NCI-H82 treated with DMSO at 0.1 percent for 48 hours (cell line): ENCODE measurements around the gene VPS8.

ENCODE experiments used
- DNase-seq: peaks from one replicate; lab custom pipeline; 2025; ENCODE audit not compliant: unreplicated experiment; lab: John Stamatoyannopoulos, UW

VPS8 gene

GRCh38 chr3:184808021-184808420, 3.9 kb upstream of the VPS8 start:
- DNase-seq: no peak

GRCh38 chr3:184810146-184810545, 1.8 kb upstream of the VPS8 start:
- DNase-seq: no peak

GRCh38 chr3:184811034-184811433, 932 bp upstream of the VPS8 start:
- no peak for DNase-seq

GRCh38 chr3:184811663-184811998, 335 bp upstream of the VPS8 start:
- DNase-seq: no peak

- no peak for DNase-seq
Observed at GRCh38 chr3:184812662-184813042, 686 bp downstream of the VPS8 start.

GRCh38 chr3:184813357-184813756, 1.4 kb downstream of the VPS8 start:
- DNase-seq: no peak

- no peak for DNase-seq
Observed at GRCh38 chr3:184814214-184814613, 2.2 kb downstream of the VPS8 start.

- no peak for DNase-seq
Observed at GRCh38 chr3:184815046-184815930, 3.3 kb downstream of the VPS8 start.

GRCh38 chr3:184816614-184817013, 4.6 kb downstream of the VPS8 start:
- DNase-seq: no peak

GRCh38 chr3:184820525-184820924, 8.6 kb downstream of the VPS8 start:
- DNase-seq: no peak

GRCh38 chr3:184821034-184821433, 9.1 kb downstream of the VPS8 start:
- DNase-seq: no peak

- DNase-seq: no peak
Observed at GRCh38 chr3:184822081-184822480, 10.1 kb downstream of the VPS8 start.

- DNase-seq: no peak
Observed at GRCh38 chr3:184822654-184823053, 10.7 kb downstream of the VPS8 start.

- DNase-seq: no peak
Observed at GRCh38 chr3:184823990-184824389, 12.0 kb downstream of the VPS8 start.

- no peak for DNase-seq
Observed at GRCh38 chr3:184825121-184825820, 13.3 kb downstream of the VPS8 start.

GRCh38 chr3:184827572-184827971, 15.6 kb downstream of the VPS8 start:
- DNase-seq: no peak

- no peak for DNase-seq
Observed at GRCh38 chr3:184832044-184832443, 20.1 kb downstream of the VPS8 start.

- DNase-seq: no peak
Observed at GRCh38 chr3:184832903-184833302, 20.9 kb downstream of the VPS8 start.

- DNase-seq: no peak
Observed at GRCh38 chr3:184836090-184836822, 24.3 kb downstream of the VPS8 start.

GRCh38 chr3:184842433-184842832, 30.5 kb downstream of the VPS8 start:
- no peak for DNase-seq

GRCh38 chr3:184845819-184846218, 33.9 kb downstream of the VPS8 start:
- DNase-seq: no peak

GRCh38 chr3:184846496-184846895, 34.5 kb downstream of the VPS8 start:
- no peak for DNase-seq
